ENCODE measurements around the gene IL6R.

Gene IL6R

GRCh38 chr1:154404511-154404931 lies 622 bp upstream of the IL6R start:
- no peaks in the 10 kb centered on the region for H3K36me3 ChIP-seq (ENCODE audit: control insufficient read depth, insufficient read depth, low read length)
- H3K27me3 ChIP-seq (replicated peaks; ENCODE audit: control insufficient read depth, insufficient read depth, low read length), result no peaks in the 10 kb centered on the region
- TF ChIP-seq CTCF (IDR thresholded peaks at IDR 0.05; ENCODE audit: insufficient read depth, low read length, poor library complexity, severe bottlenecking), result no peak
- peak overlapping the region; percentile 63; the same call in 1 of the 2 replicates for H3K4me3 ChIP-seq (replicated peaks; ENCODE audit: low read depth, low read length)
- DNase-seq (ENCODE audit: extremely low read depth, insufficient read length), result no peak

GRCh38 chr1:154405747-154406571 lies 816 bp downstream of the IL6R start:
- DNase-seq (ENCODE audit: extremely low read depth, insufficient read length), result peak; percentile 72
- Histone ChIP-seq H3K27me3 (replicated peaks; ENCODE audit: control insufficient read depth, insufficient read depth, low read length) (no peaks in the 10 kb centered on the region), H3K36me3 (ENCODE audit: control insufficient read depth, insufficient read depth, low read length) (no peaks in the 10 kb centered on the region), H3K4me3 (replicated peaks; ENCODE audit: low read depth, low read length) (peak overlapping the region; percentile 63)
- peak; percentile 65 for TF ChIP-seq CTCF (IDR thresholded peaks at IDR 0.05; ENCODE audit: insufficient read depth, low read length, poor library complexity, severe bottlenecking)

- H3K36me3 ChIP-seq (ENCODE audit: control insufficient read depth, insufficient read depth, low read length), result no peaks in the 10 kb centered on the region
- DNase-seq (ENCODE audit: extremely low read depth, insufficient read length), result no peak
- no peak for TF ChIP-seq CTCF (IDR thresholded peaks at IDR 0.05; ENCODE audit: insufficient read depth, low read length, poor library complexity, severe bottlenecking)
- H3K4me3 ChIP-seq (replicated peaks; ENCODE audit: low read depth, low read length), result peak overlapping the region; percentile 63
- H3K27me3 ChIP-seq (replicated peaks; ENCODE audit: control insufficient read depth, insufficient read depth, low read length), result no peaks in the 10 kb centered on the region
These were observed 1.4 kb downstream of the IL6R start for GRCh38 chr1:154406572-154406879.

- H3K4me3 ChIP-seq (replicated peaks; ENCODE audit: low read depth, low read length), result peak overlapping the region; percentile 63; the same call in 1 of the 2 replicates
- no peaks in the 10 kb centered on the region for H3K27me3 ChIP-seq (replicated peaks; ENCODE audit: control insufficient read depth, insufficient read depth, low read length)
- no peak for DNase-seq (ENCODE audit: extremely low read depth, insufficient read length)
These were observed 1.7 kb downstream of the IL6R start for GRCh38 chr1:154406886-154407197.

GRCh38 chr1:154407198-154408091 lies 2.3 kb downstream of the IL6R start:
- peak; percentile 75 for DNase-seq (ENCODE audit: extremely low read depth, insufficient read length)
- TF ChIP-seq CTCF (IDR thresholded peaks at IDR 0.05; ENCODE audit: insufficient read depth, low read length, poor library complexity, severe bottlenecking), result no peak
- H3K27me3 ChIP-seq (replicated peaks; ENCODE audit: control insufficient read depth, insufficient read depth, low read length), result no peaks in the 10 kb centered on the region

More at GRCh38 chr1:154406886-154407197, 1.7 kb downstream of the IL6R start:
- H3K36me3 ChIP-seq (ENCODE audit: control insufficient read depth, insufficient read depth, low read length), result no peaks in the 10 kb centered on the region
- TF ChIP-seq CTCF (IDR thresholded peaks at IDR 0.05; ENCODE audit: insufficient read depth, low read length, poor library complexity, severe bottlenecking), result no peak

More at GRCh38 chr1:154407198-154408091, 2.3 kb downstream of the IL6R start:
- peak overlapping the region; percentile 63 for H3K4me3 ChIP-seq (replicated peaks; ENCODE audit: low read depth, low read length)
- H3K36me3 ChIP-seq (ENCODE audit: control insufficient read depth, insufficient read depth, low read length), result no peaks in the 10 kb centered on the region
